GM12878 (cell line): ENCODE data around the gene RNF25. TPM values are rescaled to one million over a fixed set of nuclear protein-coding genes. Genes with fewer than 3 reads are reported as not detected.

Experiments
- ATAC-seq: fragments of 200-7000 bp; cut with Tn5 transposase; 3 replicates; pipeline ENCODE4 v1.9.1; 2020; ENCODE audit warnings: mild to moderate bottlenecking, moderate library complexity
- BruUV-seq: library from RNA; stranded (reverse); fragments of 400-500 nt; replicated peaks from 2 replicates; lab custom pipeline; 2021; lab: Mats Ljungman, UMichigan
- CTCF ChIA-PET: fragments of 300-600 bp; sonication (Branson Sonifier 250); formaldehyde crosslinking; extraction: SDS; loops from one replicate; lab custom pipeline; 2021; ENCODE audit warnings: inconsistent platforms; lab: Yijun Ruan, JAX
- POLR2A ChIA-PET: fragments of 350-600 bp; formaldehyde crosslinking; extraction: SDS; loops from one replicate; lab custom pipeline; 2021; ENCODE audit warnings: inconsistent platforms; lab: Charles Lee
- RAD21 ChIA-PET: fragments of 300-600 bp; sonication (Branson Sonifier 250); formaldehyde crosslinking; loops from one replicate; lab custom pipeline; 2023; ENCODE audit warnings: antibody characterized with exemption; ENCODE audit not compliant: unreplicated experiment; lab: Charles Lee
- SMC1A ChIA-PET: fragments of 300-600 bp; sonication (Branson Sonifier 250); formaldehyde crosslinking; loops from one replicate; lab custom pipeline; 2023; ENCODE audit not compliant: unreplicated experiment, uncharacterized antibody; lab: Charles Lee
- DNase-seq: peaks from one replicate; pipeline ENCODE4 v3.0.0-alpha.2; 2011; ENCODE audit warnings: low read depth, low spot score
- FAIRE-seq: peaks from 3 replicates; lab custom pipeline; 2011; peaks lifted over from hg19 to GRCh38; lab: Jason Lieb, UNC
- H2AFZ ChIP-seq: 2 replicates; pipeline ENCODE4 v1.6.0; 2011; ENCODE audit warnings: low read depth, low read length, control low read depth; ENCODE audit not compliant: control insufficient read depth
- H3K27ac ChIP-seq: 2 replicates; pipeline ENCODE4 v1.5.1; 2011; ENCODE audit warnings: control low read depth; ENCODE audit not compliant: control insufficient read depth, insufficient read depth
- H3K27me3 ChIP-seq, 2 experiments: replicated peaks in 1 of 2; 2 replicates each; pipeline versions ENCODE4 v1.6.0 to v1.6.1; 2011; ENCODE audit warnings: low read length in 1 of 2; ENCODE audit not compliant: control insufficient read depth in 2 of 2, insufficient read depth in 2 of 2
- H3K36me3 ChIP-seq, 2 experiments: 2 replicates each; pipeline ENCODE4 v1.5.1; 2011; ENCODE audit warnings: low read length in 1 of 2; ENCODE audit not compliant: control insufficient read depth in 2 of 2, insufficient read depth in 2 of 2
- H3K4me1 ChIP-seq: 2 replicates; pipeline ENCODE4 v1.6.1; 2011; ENCODE audit warnings: mild to moderate bottlenecking, low read length, moderate library complexity, mixed read lengths; ENCODE audit not compliant: control insufficient read depth, insufficient read depth
- H3K4me2 ChIP-seq: 2 replicates; pipeline ENCODE4 v1.6.0; 2011; ENCODE audit warnings: control low read depth; ENCODE audit not compliant: control insufficient read depth, insufficient read depth
- H3K4me3 ChIP-seq: fragments of 200-600 bp; sonication (generic); 2 replicates; pipeline ENCODE4 v1.5.1; 2016
- H3K79me2 ChIP-seq: 2 replicates; pipeline ENCODE4 v1.6.0; 2011; ENCODE audit warnings: low read length; ENCODE audit not compliant: control insufficient read depth, insufficient read depth
- H3K9ac ChIP-seq: 2 replicates; pipeline ENCODE4 v1.8.0; 2011; ENCODE audit warnings: low read length, control low read depth, mixed read lengths; ENCODE audit not compliant: control insufficient read depth, insufficient read depth
- H3K9me3 ChIP-seq: replicated peaks from 3 replicates; pipeline ENCODE4 v1.5.1; 2011; ENCODE audit warnings: mild to moderate bottlenecking, low read length; ENCODE audit not compliant: control insufficient read depth, insufficient read depth
- H4K20me1 ChIP-seq: 2 replicates; pipeline ENCODE4 v1.6.0; 2011; ENCODE audit not compliant: control insufficient read depth, insufficient read depth
- ASH2L ChIP-seq: fragments of 300-600, 200-600 bp; sonication (generic); IDR thresholded peaks from 2 replicates; pipeline ENCODE4 v1.6.1; 2017; ENCODE audit warnings: low read depth, mild to moderate bottlenecking, borderline replicate concordance
- CHD4 ChIP-seq: fragments of 200-600 bp; sonication (generic); IDR thresholded peaks from 2 replicates; pipeline ENCODE4 v1.6.1; 2016; ENCODE audit warnings: mild to moderate bottlenecking
- CREB1 ChIP-seq: IDR thresholded peaks from 2 replicates; pipeline ENCODE4 v1.6.1; 2012; ENCODE audit warnings: low read depth, mild to moderate bottlenecking, inconsistent platforms
- IKZF1 ChIP-seq: fragments of 450-650 bp; conservative IDR thresholded peaks from 2 replicates; pipeline ENCODE4 v1.6.1; 2017; ENCODE audit warnings: antibody characterized with exemption, mild to moderate bottlenecking
- IRF4 ChIP-seq: IDR thresholded peaks from 2 replicates; pipeline ENCODE4 v1.6.1; 2011; ENCODE audit warnings: low read depth, low read length
- KLF5 ChIP-seq: fragments of 450-650 bp; IDR thresholded peaks from 2 replicates; pipeline ENCODE4 v1.6.1; 2014; ENCODE audit warnings: mild to moderate bottlenecking; ENCODE audit not compliant: partially characterized antibody
- MEF2A ChIP-seq: IDR thresholded peaks from 2 replicates; pipeline ENCODE4 v1.6.1; 2011; ENCODE audit warnings: low read depth, mild to moderate bottlenecking, low read length, moderate library complexity; ENCODE audit not compliant: insufficient read depth
- MEF2B ChIP-seq: fragments of 450-650 bp; IDR thresholded peaks from 2 replicates; pipeline ENCODE4 v1.6.1; 2018; ENCODE audit warnings: mild to moderate bottlenecking, moderate library complexity; ENCODE audit not compliant: partially characterized antibody, poor library complexity, severe bottlenecking
- PAX8 ChIP-seq: fragments of 450-650 bp; IDR thresholded peaks from 2 replicates; pipeline ENCODE4 v1.6.1; 2017; ENCODE audit warnings: mild to moderate bottlenecking, moderate library complexity
- PML ChIP-seq: IDR thresholded peaks from 2 replicates; pipeline ENCODE4 v1.6.1; 2012; ENCODE audit warnings: low read length, inconsistent platforms
- POLR2A ChIP-seq: IDR thresholded peaks from 2 replicates; pipeline ENCODE4 v1.6.1; 2011; ENCODE audit warnings: low read depth, mild to moderate bottlenecking, low read length
- RFX5 ChIP-seq: IDR thresholded peaks from 2 replicates; pipeline ENCODE4 v1.6.1; 2011; ENCODE audit warnings: low read depth, low read length, improper control_type of control experiment
- YBX1 ChIP-seq: fragments of 450-650 bp; IDR thresholded peaks from 2 replicates; pipeline ENCODE4 v1.6.1; 2016; ENCODE audit warnings: antibody characterized with exemption
- ZZZ3 ChIP-seq: IDR thresholded peaks from 2 replicates; pipeline ENCODE4 v1.6.1; 2011; ENCODE audit warnings: low read depth; ENCODE audit not compliant: control insufficient read depth, insufficient read length
- WGBS: methylation state at CpG from one replicate; pipeline ENCODE4 v1.1.6; 2016; ENCODE audit warnings: low lambda C conversion rate; ENCODE audit not compliant: insufficient replicate concordance, insufficient coverage; ENCODE audit errors: missing lambda C conversion rate; 5-methylcytosine and 5-hydroxymethylcytosine counted together
- in situ Hi-C: fragments of 300-500 bp; cut with MboI; formaldehyde crosslinking; loops from 9 replicates; pipeline ENCODE4 v1.14.3; 2018; ENCODE audit warnings: mixed read lengths
- intact Hi-C: fragments of 100-400 bp; cut with micrococcal nuclease; formaldehyde crosslinking; loops from one replicate; pipeline ENCODE4 v1.14.2; 2022; ENCODE audit not compliant: unreplicated experiment
- polyA plus RNA-seq, 11 experiments: library from polyadenylated mRNA; depleted of rRNA in 4 of 11; unstranded in 6 of 11; stranded (reverse) in 5 of 11; fragments of >200 nt; fragmentation: Nextera tagmentation in 4 of 11; fragmentation: Illumina TruSeq in 1 of 11; extraction: Ambion mirVana in 4 of 11; extraction: Trizol in 1 of 11; gene quantifications; 1 replicate in 1 of 11; 2 replicates in 10 of 11; pipeline versions ENCODE4 v1.2.1 to v1.2.3, GENCODE V29; 2011 to 2016; ENCODE audit warnings: inconsistent platforms in 2 of 11, missing spikeins in 2 of 11, low read depth in 1 of 11
- total RNA-seq, 4 experiments: library from RNA; depleted of rRNA in 3 of 4; stranded (reverse); fragments of >200 nt in 3 of 4; fragmentation: Illumina TruSeq in 1 of 4; extraction: Trizol in 1 of 4; gene quantifications; 2 replicates each; pipeline versions ENCODE4 v1.2.1 to v1.2.3, GENCODE V29; 2013 to 2021
- TF ChIP-seq, protein P1 (sequence below): fragments of 450-650 bp; IDR thresholded peaks from 2 replicates; pipeline ENCODE4 v1.6.1; 2018; ENCODE audit warnings: borderline replicate concordance, mild to moderate bottlenecking; ENCODE audit not compliant: partially characterized antibody
- TF ChIP-seq, protein P2 (sequence below): fragments of 450-650 bp; IDR thresholded peaks from 2 replicates; pipeline ENCODE4 v1.6.1; 2016; ENCODE audit warnings: mild to moderate bottlenecking

The RNF25 gene
- total and polyA plus RNA-seq, 10 of the 15 experiments (the other 5 are each of a cell fraction or from before 2014, with no cell fraction given) = 1.3 to 70.4 (median 28.4) TPM

DNA sequence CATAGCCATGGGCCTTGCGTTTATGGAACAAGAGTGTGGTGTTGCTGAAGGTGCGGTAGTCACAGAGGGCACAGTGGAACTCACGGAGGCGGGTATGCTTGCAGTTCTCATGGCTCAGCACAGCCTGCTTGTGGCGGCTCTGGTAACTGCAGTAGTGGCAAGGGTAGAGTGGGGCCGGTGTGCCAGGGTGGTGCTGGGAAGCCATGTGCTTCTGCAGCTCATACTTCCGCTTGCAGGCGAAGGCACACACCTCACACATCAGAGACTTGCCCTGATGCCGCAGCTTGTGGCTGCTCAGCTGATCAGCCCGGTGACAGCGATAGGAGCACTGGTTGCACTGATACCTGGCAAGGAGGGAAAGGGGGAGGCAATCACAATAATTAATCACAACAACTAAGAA is 27.1 kb downstream of the RNF25 start:
- ChIA-PET SMC1A (interaction anchor here (0.8 kb wide), 1 partner anchor 174 kb away, joined by 3 read pairs; no protein-coding TSS in a partner anchor), CTCF (interaction anchor here (1.1 to 1.2 kb wide), 2 partner anchors 68 to 208 kb away, joined by 3 read pairs; no protein-coding TSS in a partner anchor), POLR2A (no interaction called here), RAD21 (no interaction called here)
- DNase-seq (no peak), ATAC-seq (no peak), FAIRE-seq (no peak)
- TF ChIP-seq KLF5 (no peak), ASH2L (no peak), ZZZ3 (no peak), PML (no peak), CHD4 (no peak), MEF2A (no peak), IKZF1 (no peak), IRF4 (no peak), RFX5 (no peak), YBX1 (no peak), MEF2B (no peak), PAX8 (no peak), CREB1 (no peak), POLR2A (no peak)
- TF ChIP-seq, protein P1, sequence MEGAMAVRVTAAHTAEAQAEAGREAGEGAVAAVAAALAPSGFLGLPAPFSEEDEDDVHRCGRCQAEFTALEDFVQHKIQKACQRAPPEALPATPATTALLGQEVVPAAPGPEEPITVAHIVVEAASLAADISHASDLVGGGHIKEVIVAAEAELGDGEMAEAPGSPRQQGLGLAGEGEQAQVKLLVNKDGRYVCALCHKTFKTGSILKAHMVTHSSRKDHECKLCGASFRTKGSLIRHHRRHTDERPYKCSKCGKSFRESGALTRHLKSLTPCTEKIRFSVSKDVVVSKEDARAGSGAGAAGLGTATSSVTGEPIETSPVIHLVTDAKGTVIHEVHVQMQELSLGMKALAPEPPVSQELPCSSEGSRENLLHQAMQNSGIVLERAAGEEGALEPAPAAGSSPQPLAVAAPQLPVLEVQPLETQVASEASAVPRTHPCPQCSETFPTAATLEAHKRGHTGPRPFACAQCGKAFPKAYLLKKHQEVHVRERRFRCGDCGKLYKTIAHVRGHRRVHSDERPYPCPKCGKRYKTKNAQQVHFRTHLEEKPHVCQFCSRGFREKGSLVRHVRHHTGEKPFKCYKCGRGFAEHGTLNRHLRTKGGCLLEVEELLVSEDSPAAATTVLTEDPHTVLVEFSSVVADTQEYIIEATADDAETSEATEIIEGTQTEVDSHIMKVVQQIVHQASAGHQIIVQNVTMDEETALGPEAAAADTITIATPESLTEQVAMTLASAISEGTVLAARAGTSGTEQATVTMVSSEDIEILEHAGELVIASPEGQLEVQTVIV = no peak
- TF ChIP-seq, protein P2, sequence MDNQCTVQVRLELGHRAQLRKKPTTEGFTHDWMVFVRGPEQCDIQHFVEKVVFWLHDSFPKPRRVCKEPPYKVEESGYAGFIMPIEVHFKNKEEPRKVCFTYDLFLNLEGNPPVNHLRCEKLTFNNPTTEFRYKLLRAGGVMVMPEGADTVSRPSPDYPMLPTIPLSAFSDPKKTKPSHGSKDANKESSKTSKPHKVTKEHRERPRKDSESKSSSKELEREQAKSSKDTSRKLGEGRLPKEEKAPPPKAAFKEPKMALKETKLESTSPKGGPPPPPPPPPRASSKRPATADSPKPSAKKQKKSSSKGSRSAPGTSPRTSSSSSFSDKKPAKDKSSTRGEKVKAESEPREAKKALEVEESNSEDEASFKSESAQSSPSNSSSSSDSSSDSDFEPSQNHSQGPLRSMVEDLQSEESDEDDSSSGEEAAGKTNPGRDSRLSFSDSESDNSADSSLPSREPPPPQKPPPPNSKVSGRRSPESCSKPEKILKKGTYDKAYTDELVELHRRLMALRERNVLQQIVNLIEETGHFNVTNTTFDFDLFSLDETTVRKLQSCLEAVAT = no peak
- no peaks in the 10 kb centered on the region for H3K9me3 ChIP-seq
- peaks cover 36% of the 10 kb centered on the region in 2 experiments for H3K36me3 ChIP-seq
- H3K79me2 ChIP-seq = peaks cover 2% of the 10 kb centered on the region; the same call in 1 of the 2 replicates
- no peak overlapping the region for H3K27ac ChIP-seq
- H3K9ac ChIP-seq = no peak overlapping the region
- no peak overlapping the region for H2AFZ ChIP-seq
- no peaks in the 10 kb centered on the region for H4K20me1 ChIP-seq
- no peak overlapping the region for H3K4me2 ChIP-seq
- over 99% methylated on average over 11 of the region's 11 CpGs for WGBS
- no peak overlapping the region for H3K4me3 ChIP-seq
- intact Hi-C loops (no loop called here), in situ Hi-C loops (loop anchor here (5.0 kb wide), 1 partner anchor 237 kb away; no protein-coding TSS in a partner anchor)
- no TSS peak for BruUV-seq
- no peaks in the 10 kb centered on the region for H3K4me1 ChIP-seq
- no peaks in the 10 kb centered on the region for H3K27me3 ChIP-seq
